Liver (tissue), 3 donors: ENCODE measurements around the gene ARRDC5.

Experiments used
- JUND ChIP-seq, 2 donors: IDR thresholded peaks; 2 replicates each; pipeline ENCODE4 v1.6.1; 2016; ENCODE audit warnings: antibody characterized with exemption in 2 of 2
- YY1 ChIP-seq: IDR thresholded peaks from 2 replicates; pipeline ENCODE4 v1.6.1; 2016; ENCODE audit warnings: antibody characterized with exemption, mild to moderate bottlenecking
- TF ChIP-seq, protein P1 (sequence below): fragments of 150-350 bp; IDR thresholded peaks from 2 replicates; pipeline ENCODE4 v1.5.1; 2017; ENCODE audit warnings: improper control_type of control experiment, low read depth, low read length; ENCODE audit not compliant: missing input control
- TF ChIP-seq, protein P2 (sequence below): IDR thresholded peaks from 2 replicates; pipeline ENCODE4 v1.6.1; 2016; ENCODE audit warnings: antibody characterized with exemption
- TF ChIP-seq, protein P3 (sequence below): IDR thresholded peaks from 2 replicates; pipeline ENCODE4 v1.6.1; 2016; ENCODE audit warnings: antibody characterized with exemption
- TF ChIP-seq, protein P4 (sequence below): IDR thresholded peaks from 2 replicates; pipeline ENCODE4 v1.6.1; 2016; ENCODE audit warnings: antibody characterized with exemption
- donor health status: healthy.
- donor health status: healthy.

DNA sequence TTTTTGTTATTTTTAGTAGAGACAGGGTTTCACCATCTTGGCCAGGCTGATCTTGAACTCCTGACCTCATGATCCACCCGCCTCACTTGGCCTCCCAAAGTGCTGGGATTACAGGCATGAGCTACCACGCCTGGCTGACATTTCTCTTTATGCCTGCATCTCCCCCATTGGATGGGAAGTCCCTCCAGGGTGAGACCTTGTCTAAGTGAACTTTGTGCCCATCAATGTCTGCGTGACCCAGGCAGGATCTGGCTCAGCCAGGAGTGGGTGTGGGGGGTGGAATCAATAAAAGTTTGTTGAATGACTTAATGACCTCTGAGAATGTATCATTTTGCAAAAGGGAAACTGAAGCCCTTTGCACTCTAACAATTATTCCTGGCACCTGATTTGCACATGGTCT lies 1.8 kb upstream of the ARRDC5 start:
- TF ChIP-seq, protein P1, sequence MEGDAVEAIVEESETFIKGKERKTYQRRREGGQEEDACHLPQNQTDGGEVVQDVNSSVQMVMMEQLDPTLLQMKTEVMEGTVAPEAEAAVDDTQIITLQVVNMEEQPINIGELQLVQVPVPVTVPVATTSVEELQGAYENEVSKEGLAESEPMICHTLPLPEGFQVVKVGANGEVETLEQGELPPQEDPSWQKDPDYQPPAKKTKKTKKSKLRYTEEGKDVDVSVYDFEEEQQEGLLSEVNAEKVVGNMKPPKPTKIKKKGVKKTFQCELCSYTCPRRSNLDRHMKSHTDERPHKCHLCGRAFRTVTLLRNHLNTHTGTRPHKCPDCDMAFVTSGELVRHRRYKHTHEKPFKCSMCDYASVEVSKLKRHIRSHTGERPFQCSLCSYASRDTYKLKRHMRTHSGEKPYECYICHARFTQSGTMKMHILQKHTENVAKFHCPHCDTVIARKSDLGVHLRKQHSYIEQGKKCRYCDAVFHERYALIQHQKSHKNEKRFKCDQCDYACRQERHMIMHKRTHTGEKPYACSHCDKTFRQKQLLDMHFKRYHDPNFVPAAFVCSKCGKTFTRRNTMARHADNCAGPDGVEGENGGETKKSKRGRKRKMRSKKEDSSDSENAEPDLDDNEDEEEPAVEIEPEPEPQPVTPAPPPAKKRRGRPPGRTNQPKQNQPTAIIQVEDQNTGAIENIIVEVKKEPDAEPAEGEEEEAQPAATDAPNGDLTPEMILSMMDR = no peak
- TF ChIP-seq YY1 = no peak
- TF ChIP-seq, protein P2, sequence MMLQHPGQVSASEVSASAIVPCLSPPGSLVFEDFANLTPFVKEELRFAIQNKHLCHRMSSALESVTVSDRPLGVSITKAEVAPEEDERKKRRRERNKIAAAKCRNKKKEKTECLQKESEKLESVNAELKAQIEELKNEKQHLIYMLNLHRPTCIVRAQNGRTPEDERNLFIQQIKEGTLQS = no peak
- TF ChIP-seq, protein P3, sequence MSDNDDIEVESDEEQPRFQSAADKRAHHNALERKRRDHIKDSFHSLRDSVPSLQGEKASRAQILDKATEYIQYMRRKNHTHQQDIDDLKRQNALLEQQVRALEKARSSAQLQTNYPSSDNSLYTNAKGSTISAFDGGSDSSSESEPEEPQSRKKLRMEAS = no peak
- TF ChIP-seq, protein P4, sequence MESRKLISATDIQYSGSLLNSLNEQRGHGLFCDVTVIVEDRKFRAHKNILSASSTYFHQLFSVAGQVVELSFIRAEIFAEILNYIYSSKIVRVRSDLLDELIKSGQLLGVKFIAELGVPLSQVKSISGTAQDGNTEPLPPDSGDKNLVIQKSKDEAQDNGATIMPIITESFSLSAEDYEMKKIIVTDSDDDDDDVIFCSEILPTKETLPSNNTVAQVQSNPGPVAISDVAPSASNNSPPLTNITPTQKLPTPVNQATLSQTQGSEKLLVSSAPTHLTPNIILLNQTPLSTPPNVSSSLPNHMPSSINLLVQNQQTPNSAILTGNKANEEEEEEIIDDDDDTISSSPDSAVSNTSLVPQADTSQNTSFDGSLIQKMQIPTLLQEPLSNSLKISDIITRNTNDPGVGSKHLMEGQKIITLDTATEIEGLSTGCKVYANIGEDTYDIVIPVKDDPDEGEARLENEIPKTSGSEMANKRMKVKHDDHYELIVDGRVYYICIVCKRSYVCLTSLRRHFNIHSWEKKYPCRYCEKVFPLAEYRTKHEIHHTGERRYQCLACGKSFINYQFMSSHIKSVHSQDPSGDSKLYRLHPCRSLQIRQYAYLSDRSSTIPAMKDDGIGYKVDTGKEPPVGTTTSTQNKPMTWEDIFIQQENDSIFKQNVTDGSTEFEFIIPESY = no peak
- no peak for TF ChIP-seq JUND (IDR thresholded peaks at IDR 0.05)
